Measurements from ENCODE around the gene ZNF561. TPM values are rescaled to one million over a fixed set of nuclear protein-coding genes. Genes with fewer than 3 reads are reported as not detected.
"Not testable (repeated sequence)": the region's sequence is repeated elsewhere in the genome, so short reads cannot be mapped to it uniquely, and the experiment has no call there.

Gene ZNF561
- total RNA-seq, 1 experiment from 2014 or later, result 42.7 TPM

DNA sequence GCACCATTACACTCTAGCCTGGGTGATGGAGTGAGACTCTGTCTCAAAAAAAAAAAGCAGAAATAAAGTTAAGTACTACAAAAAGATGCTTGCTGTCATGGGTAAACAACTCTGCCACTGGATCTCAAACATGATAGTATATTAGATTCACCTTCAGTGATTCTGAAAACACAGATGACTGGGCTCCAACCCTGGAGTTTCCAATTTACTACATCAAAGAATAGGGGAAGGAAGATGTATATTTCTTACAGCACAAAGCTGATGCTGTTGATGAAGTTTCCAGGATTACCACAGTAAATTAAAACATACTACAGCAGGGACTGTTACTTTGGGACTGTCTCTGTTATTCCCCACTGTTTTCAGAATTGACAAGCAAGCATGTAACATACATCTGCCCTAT, 5.2 kb downstream of the ZNF561 start:
- H3K36me3 ChIP-seq (replicated peaks; ENCODE audit: control insufficient read depth, insufficient read depth, low read length), result peaks cover 59% of the 10 kb centered on the region
- no peak for DNase-seq

DNA sequence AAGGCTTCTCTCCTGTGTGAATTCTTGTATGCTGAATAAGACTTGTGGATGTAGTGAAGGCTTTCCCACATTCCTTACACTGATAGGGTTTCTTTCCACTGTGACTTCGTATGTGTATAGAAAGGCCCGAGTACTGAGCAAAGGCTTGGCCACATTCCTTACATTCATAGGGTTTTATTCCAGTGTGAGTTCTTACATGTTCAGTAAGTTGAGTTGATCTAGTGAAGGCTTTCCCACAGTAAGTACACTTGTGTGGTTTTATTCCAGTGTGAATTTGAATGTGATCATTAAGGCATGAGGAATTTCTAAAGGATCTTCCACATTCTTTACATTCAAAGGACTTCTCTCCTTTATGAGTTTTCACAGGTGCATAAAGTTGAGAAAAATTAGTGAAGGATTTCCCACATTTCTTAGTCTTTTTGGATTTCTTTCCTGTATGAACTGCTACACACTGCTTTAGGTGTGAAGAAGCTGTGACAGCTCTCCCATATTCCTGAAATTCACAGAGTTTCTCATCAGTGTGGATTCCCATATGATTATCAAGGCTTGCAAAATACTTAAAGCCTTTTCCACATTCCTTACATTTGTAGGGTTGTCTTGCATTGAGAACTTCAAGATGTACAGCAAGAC, 10.4 kb downstream of the ZNF561 start:
- no peak for DNase-seq
- Histone ChIP-seq H3K36me3 (replicated peaks; ENCODE audit: control insufficient read depth, insufficient read depth, low read length) (peaks cover 46% of the 10 kb centered on the region), H3K27me3 (ENCODE audit: control insufficient read depth, insufficient read depth, low read length) (no peaks in the 10 kb centered on the region), H3K4me3 (ENCODE audit: insufficient read depth, low read depth, low read length) (no peak overlapping the region)

More for the DNA sequence above, 5.2 kb downstream of the ZNF561 start:
- Histone ChIP-seq H3K27me3 (ENCODE audit: control insufficient read depth, insufficient read depth, low read length) (no peaks in the 10 kb centered on the region), H3K4me3 (ENCODE audit: insufficient read depth, low read depth, low read length) (no peak overlapping the region)

DNA sequence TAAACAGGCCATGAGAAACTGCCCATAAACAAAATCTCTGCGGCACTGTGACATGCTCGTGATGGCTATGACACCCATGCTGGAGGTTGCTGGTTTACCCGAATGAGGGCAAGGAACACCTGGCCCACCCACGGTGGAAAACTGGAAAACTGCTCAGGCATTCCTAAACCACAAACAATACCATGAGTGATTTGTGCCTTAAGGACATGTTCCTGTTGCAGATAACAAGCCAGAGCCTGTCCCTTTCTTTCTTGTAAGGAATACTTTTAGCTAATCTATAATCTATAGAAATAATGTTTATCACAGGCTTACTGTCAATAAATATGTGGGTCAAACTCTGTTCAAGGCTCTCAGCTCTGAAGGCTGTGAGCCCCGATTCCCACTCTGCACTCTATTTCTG, 12.1 kb downstream of the ZNF561 start:
- Histone ChIP-seq H3K36me3 (replicated peaks; ENCODE audit: control insufficient read depth, insufficient read depth, low read length) (peaks cover 38% of the 10 kb centered on the region), H3K4me3 (ENCODE audit: insufficient read depth, low read depth, low read length) (no peak overlapping the region), H3K27me3 (ENCODE audit: control insufficient read depth, insufficient read depth, low read length) (no peaks in the 10 kb centered on the region)
- no peak for DNase-seq

DNA sequence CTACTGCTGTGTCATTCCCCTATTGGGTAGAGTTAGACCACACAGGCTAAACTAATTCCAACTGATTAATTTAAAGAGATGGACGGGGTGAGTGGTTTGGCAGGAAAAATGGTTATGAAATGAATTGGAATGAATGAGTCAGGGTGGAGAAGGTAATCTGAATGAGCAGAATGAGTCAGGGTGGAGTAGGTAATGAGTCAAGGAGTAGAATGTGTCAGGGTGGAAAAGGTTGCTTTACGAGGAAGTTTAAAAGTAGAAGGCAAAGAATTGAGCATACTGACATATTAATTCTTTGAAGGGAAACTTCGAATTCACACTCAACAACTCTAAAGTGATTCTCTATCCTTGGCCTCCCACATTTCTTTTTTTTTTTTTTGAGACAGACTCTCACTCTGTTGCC, 24.0 kb downstream of the ZNF561 start:
- Histone ChIP-seq H3K27me3 (ENCODE audit: control insufficient read depth, insufficient read depth, low read length) (peaks cover 2% of the 10 kb centered on the region; the same call in 1 of the 2 replicates), H3K36me3 (replicated peaks; ENCODE audit: control insufficient read depth, insufficient read depth, low read length) (no peaks in the 10 kb centered on the region), H3K4me3 (ENCODE audit: insufficient read depth, low read depth, low read length) (no peak overlapping the region)
- no peak for DNase-seq

DNA sequence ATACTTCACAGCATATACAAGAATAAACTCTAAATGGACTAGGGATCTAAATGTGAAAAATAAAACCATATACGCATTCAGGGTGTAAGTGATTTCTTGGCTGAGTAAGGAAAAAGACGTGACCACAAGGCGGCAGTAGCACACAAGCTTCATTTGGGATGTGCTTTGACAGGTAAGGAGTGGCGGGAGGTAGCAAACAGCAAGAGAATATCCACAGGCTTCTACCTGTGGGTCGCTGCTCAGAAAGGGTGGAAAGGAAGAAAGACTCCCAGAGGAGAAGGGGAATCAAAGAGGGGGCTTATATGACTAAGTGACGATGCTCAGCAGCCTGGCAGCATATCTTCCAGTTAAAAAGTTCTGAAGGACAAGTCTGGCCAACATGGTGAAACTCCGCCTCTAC, 34.3 kb downstream of the ZNF561 start:
- peak; percentile 49 for DNase-seq
- no peaks in the 10 kb centered on the region for H3K27me3 ChIP-seq (ENCODE audit: control insufficient read depth, insufficient read depth, low read length)
- H3K4me3 ChIP-seq (ENCODE audit: insufficient read depth, low read depth, low read length), result no peak overlapping the region
- H3K36me3 ChIP-seq (replicated peaks; ENCODE audit: control insufficient read depth, insufficient read depth, low read length), result no peaks in the 10 kb centered on the region

DNA sequence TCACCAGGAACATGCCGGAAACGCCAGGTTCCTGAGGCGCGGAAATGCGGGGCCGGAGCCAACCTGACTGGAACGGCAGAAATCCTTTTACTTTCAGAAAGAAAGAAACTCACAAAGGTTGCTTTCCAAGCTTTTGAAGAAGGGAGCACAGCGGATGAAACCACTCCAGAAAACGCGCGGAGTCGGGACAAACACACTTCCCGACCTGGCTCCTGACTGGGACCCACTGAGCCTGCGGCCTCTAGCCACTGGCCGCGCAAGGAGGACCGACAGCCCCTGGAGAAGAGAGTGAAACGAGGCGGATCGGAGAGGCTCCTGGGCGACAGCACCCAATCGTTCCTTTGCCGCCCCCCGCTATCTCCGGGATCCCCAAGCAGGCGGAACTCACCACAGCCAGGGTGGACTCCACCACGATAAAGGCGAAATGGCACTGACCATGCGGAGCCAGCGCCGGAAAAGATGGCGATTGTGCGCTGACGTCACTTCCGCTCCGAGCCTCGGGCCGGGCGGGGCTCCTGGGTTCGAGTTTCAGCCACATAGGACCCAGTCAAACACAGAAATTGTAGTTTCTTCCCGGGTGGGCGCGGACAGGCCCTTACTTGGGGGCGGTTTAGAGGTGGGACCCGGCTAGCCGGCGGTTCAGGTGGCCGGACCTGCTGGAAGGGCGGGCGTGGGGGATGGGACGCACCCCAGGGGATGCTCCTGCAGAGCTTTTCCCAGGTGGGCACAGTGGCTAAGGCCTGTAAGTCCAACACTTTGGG, 36.8 kb downstream of the ZNF561 start, which contains the start of gene ZNF121:
Gene ZNF121 (minus strand): TSS at position 432 of the 761 bp plus-strand sequence. CDS start 16,407 bp downstream, outside the sequence.
- Histone ChIP-seq H3K27me3 (ENCODE audit: control insufficient read depth, insufficient read depth, low read length) (no peaks in the 10 kb centered on the region), H3K4me3 (ENCODE audit: insufficient read depth, low read depth, low read length) (peak within 1 kb of the TSS; percentile 90), H3K36me3 (replicated peaks; ENCODE audit: control insufficient read depth, insufficient read depth, low read length) (peaks cover under 1% of the 10 kb centered on the region; the same call in 1 of the 2 replicates)
- peak; percentile 89 for DNase-seq

DNA sequence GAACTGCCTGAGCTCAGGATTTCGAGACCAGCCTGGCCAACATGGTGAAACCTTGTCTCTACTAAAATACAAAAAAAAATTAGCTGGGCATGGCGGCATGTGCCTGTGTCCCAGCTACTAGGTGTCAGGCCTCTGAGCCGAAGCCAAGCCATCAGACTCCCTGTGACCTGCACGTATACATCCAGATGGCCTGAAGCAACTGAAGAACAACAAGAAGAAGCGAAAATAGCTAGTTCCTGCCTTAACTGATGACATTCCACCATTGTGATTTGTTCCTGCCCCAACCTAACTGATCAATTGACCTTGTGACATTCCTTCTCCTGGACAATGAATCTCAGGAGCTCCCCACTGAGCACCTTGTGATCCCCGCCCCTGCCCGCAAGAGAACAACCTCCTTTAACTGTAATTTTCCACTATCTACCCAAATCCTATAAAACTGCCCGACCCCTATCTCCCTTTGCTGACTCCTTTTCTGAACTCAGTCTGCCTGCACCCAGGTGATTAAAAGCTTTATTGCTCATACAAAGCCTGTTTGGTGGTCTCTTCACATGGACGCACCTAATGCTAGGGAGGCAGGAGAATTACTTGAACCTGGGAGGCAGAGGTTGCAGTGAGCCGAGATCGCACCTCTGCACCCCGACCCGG, 38.8 kb downstream of the ZNF561 start:
- H3K36me3 ChIP-seq (replicated peaks; ENCODE audit: control insufficient read depth, insufficient read depth, low read length); DNase-seq; H3K27me3 ChIP-seq (ENCODE audit: control insufficient read depth, insufficient read depth, low read length); H3K4me3 ChIP-seq (ENCODE audit: insufficient read depth, low read depth, low read length): not testable (repeated sequence)

DNA sequence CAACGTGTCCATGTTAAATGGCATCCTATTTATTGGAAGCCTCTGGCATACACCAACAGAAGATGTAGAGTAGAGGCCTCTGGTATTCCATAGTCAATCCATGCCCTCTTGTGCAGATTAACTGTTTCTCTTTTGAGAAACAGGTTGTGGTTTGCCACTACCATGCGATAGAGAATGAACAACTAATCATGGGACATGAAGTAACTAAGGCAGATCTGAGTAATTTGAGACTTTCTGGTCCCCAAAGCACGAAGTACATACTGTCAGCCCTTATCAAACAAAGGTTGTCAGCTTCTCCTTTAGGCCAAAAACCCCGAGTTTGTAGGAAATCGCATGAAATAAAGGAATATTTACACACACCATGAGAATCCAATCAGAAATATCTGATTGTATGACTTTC, 40.3 kb downstream of the ZNF561 start:
- DNase-seq, result no peak
- peaks cover 2% of the 10 kb centered on the region for H3K36me3 ChIP-seq (replicated peaks; ENCODE audit: control insufficient read depth, insufficient read depth, low read length)
- H3K27me3 ChIP-seq (ENCODE audit: control insufficient read depth, insufficient read depth, low read length), result no peaks in the 10 kb centered on the region
- H3K4me3 ChIP-seq (ENCODE audit: insufficient read depth, low read depth, low read length), result no peak overlapping the region

DNA sequence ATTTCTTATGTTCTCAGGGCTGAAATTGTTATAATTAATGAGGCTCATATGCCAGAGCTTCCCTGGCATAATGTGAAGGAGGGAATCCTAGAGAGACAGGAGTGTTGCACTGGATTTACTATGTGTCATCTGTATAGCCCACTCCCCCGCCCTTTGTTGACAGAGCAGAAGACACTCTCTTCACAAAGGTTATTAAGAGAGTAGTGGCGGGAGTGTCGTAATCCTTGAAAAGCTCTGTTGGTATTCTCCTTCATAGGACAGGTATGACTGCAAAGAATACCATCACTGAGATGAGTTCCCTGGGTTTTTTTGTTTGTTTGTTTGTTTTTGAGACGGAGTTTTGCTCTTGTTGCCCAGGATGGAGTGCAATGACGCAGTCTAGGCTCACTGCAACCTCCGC, 50.8 kb downstream of the ZNF561 start:
- Histone ChIP-seq H3K27me3 (ENCODE audit: control insufficient read depth, insufficient read depth, low read length) (no peaks in the 10 kb centered on the region), H3K36me3 (replicated peaks; ENCODE audit: control insufficient read depth, insufficient read depth, low read length) (peaks cover 35% of the 10 kb centered on the region), H3K4me3 (ENCODE audit: insufficient read depth, low read depth, low read length) (no peak overlapping the region)
- DNase-seq, result no peak

DNA sequence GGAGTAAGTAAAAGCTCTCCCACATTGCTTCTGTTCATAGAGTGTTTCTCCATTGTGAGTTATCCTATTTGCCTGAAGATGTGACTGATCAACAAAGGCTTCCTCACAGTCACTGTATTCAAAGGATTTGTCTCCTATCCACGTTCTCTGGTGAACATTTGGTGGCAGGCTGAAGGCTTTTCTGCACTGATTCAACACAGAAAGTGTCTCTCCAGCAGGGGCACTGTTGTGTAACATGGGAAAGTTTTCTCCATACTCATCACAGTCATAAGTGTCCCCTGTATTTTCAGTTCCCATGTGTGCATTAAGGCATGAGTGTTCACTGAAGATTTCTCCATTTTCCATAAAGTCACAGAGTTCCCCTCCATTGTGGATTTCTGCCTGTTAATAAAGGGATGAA, 54.3 kb downstream of the ZNF561 start:
- DNase-seq, result no peak
- Histone ChIP-seq H3K36me3 (replicated peaks; ENCODE audit: control insufficient read depth, insufficient read depth, low read length) (peaks cover 58% of the 10 kb centered on the region), H3K4me3 (ENCODE audit: insufficient read depth, low read depth, low read length) (no peak overlapping the region), H3K27me3 (ENCODE audit: control insufficient read depth, insufficient read depth, low read length) (no peaks in the 10 kb centered on the region)

DNA sequence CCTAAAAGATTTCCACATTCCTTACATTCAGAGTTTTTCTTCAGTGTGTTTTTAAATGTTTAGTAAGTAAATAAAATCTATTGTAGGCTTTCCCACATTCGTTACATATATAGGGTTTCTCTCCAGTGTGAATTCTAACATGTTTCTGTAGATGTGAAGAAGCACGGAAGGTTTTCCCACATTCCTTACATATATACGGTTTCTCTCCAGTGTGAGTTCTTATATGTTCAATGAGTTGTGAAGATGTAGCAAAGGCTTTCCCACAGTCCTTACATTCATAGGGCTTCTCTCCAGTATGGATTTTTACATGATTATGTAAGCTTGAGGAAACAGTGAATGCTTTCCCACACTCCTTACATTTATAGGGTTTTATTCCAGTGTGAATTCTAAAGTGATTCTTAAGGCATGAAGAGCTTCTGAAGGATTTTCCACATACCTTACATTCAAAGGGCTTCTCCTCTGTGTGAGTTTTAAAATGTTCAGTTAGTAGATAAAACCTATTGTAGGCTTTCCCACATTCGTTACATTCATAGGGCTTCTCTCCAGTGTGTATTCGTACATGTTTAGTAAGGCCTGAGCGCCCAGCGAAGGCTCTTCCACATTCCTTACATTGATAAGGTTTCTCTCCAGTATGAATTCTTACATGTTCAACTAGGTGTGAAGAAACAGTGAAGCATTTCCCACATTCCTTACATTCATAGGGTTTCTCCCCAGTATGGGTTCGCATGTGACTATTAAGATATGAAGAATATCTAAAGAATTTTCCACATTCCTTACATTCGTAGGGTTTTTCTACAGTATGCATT, 54.9 kb downstream of the ZNF561 start:
- no peak for DNase-seq
- H3K36me3 ChIP-seq (replicated peaks; ENCODE audit: control insufficient read depth, insufficient read depth, low read length), result peaks cover 61% of the 10 kb centered on the region
- H3K27me3 ChIP-seq (ENCODE audit: control insufficient read depth, insufficient read depth, low read length), result no peaks in the 10 kb centered on the region
- no peak overlapping the region for H3K4me3 ChIP-seq (ENCODE audit: insufficient read depth, low read depth, low read length)

Other genes starting within 250 kb of the ZNF561 start
- gene ZNF266, start 185.7 kb downstream of the ZNF561 start, total RNA-seq (2014; rRNA removed; shearing (Covaris generic)), result 6.2 and 9.8 TPM in 2 replicates
- gene ZNF560, start 122.6 kb downstream of the ZNF561 start, total RNA-seq (2014; rRNA removed; shearing (Covaris generic)), result not detected in 2 replicates
- 20.0 and 25.2 TPM in 2 replicates for gene ZNF426, start 82.6 kb downstream of the ZNF561 start, total RNA-seq (2014; rRNA removed; shearing (Covaris generic))
- gene ZNF121, start 36.7 kb downstream of the ZNF561 start, total RNA-seq (2014; rRNA removed; shearing (Covaris generic)), result 53.8 and 85.3 TPM in 2 replicates
- 21.2 and 21.3 TPM in 2 replicates for gene ZNF562, start 53.9 kb upstream of the ZNF561 start, total RNA-seq (2014; rRNA removed; shearing (Covaris generic))
- 3.9 and 8.6 TPM in 2 replicates for gene ZNF846, start 147.5 kb upstream of the ZNF561 start, total RNA-seq (2014; rRNA removed; shearing (Covaris generic))
- 31.2 and 36.4 TPM in 2 replicates for gene FBXL12, start 197.8 kb upstream of the ZNF561 start, total RNA-seq (2014; rRNA removed; shearing (Covaris generic))
- gene UBL5, start 206.7 kb upstream of the ZNF561 start, total RNA-seq (2014; rRNA removed; shearing (Covaris generic)), result 266 and 288 TPM in 2 replicates
- 180 and 208 TPM in 2 replicates for gene PIN1, start 214.1 kb upstream of the ZNF561 start, total RNA-seq (2014; rRNA removed; shearing (Covaris generic))

All from H7 (cell line).